Panc1 (cell line): Measurements from ENCODE around the gene HABP2. TPM values are rescaled to one million over a fixed set of nuclear protein-coding genes. Genes with fewer than 3 reads are reported as not detected.

Experiments used
- ATAC-seq: fragments of 200-7000 bp; cut with Tn5 transposase; 2 replicates; pipeline ENCODE4 v1.9.1; 2020; ENCODE audit warnings: mild to moderate bottlenecking, moderate library complexity
- BruUV-seq: library from RNA; stranded (reverse); fragments of 400-500 nt; replicated peaks from 2 replicates; lab custom pipeline; 2021; lab: Mats Ljungman, UMichigan
- CTCF ChIA-PET: fragments of 300-600 bp; sonication (Branson Sonifier 250); formaldehyde crosslinking; loops from one replicate; lab custom pipeline; 2022; ENCODE audit warnings: antibody characterized with exemption; lab: Charles Lee
- POLR2A ChIA-PET: fragments of 300-600 bp; sonication (Branson Sonifier 250); formaldehyde crosslinking; loops from one replicate; lab custom pipeline; 2022; ENCODE audit warnings: antibody characterized with exemption; lab: Charles Lee
- DNase-seq: peaks from one replicate; pipeline ENCODE4 v3.0.0-alpha.2; 2010; ENCODE audit warnings: low read depth, low spot score
- H3K27ac ChIP-seq: 2 replicates; pipeline ENCODE4 v1.5.1; 2011; ENCODE audit warnings: mild to moderate bottlenecking, low read length, inconsistent platforms
- H3K27me3 ChIP-seq: fragments of 200-500 bp; sonication (Bioruptor generic); 2 replicates; pipeline ENCODE4 v1.6.0; 2014; ENCODE audit warnings: low read length, inconsistent platforms; ENCODE audit not compliant: control insufficient read depth, insufficient read depth
- H3K36me3 ChIP-seq: fragments of 200-500 bp; sonication (Bioruptor generic); 2 replicates; pipeline ENCODE4 v1.5.1; 2014; ENCODE audit warnings: inconsistent platforms, mild to moderate bottlenecking, low read length, moderate library complexity; ENCODE audit not compliant: control insufficient read depth, insufficient read depth
- H3K4me1 ChIP-seq: 2 replicates; pipeline ENCODE4 v1.5.1; 2011; ENCODE audit warnings: inconsistent platforms, mild to moderate bottlenecking, low read length, moderate library complexity; ENCODE audit not compliant: control insufficient read depth, insufficient read depth
- H3K4me3 ChIP-seq, 2 experiments: 2 replicates each; pipeline ENCODE4 v1.5.1; 2011 to 2012; ENCODE audit warnings: low read depth in 2 of 2, low read length in 2 of 2, mild to moderate bottlenecking in 2 of 2, inconsistent platforms in 1 of 2, moderate library complexity in 1 of 2
- H3K9me3 ChIP-seq: fragments of 200-500 bp; sonication (Bioruptor generic); 2 replicates; pipeline ENCODE4 v1.5.1; 2014; ENCODE audit warnings: low read depth, mild to moderate bottlenecking, inconsistent platforms, low read length, moderate library complexity; ENCODE audit not compliant: control insufficient read depth, insufficient read depth
- CTCF ChIP-seq: fragments of 450-650 bp; IDR thresholded peaks from 2 replicates; pipeline ENCODE4 v1.5.1; 2017; ENCODE audit warnings: mild to moderate bottlenecking
- POLR2AphosphoS5 ChIP-seq: IDR thresholded peaks from 2 replicates; pipeline ENCODE4 v1.6.1; 2012; ENCODE audit warnings: mild to moderate bottlenecking, low read depth, low read length, moderate library complexity
- SIN3A ChIP-seq: IDR thresholded peaks from 2 replicates; pipeline ENCODE4 v1.6.1; 2012; ENCODE audit warnings: low read depth, mild to moderate bottlenecking, low read length, moderate library complexity, borderline replicate concordance; ENCODE audit not compliant: insufficient read depth
- TCF7L2 ChIP-seq: IDR thresholded peaks from 2 replicates; pipeline ENCODE4 v1.6.1; 2011; ENCODE audit warnings: mild to moderate bottlenecking, low read depth, low read length, inconsistent platforms
- in situ Hi-C: cut with HindIII; loops from 2 replicates; pipeline ENCODE4 v1.10.0; 2016; ENCODE audit warnings: low sequenced_read_pairs, low pct_unique_long_range_greater_than_20kb
- intact Hi-C: fragments of 100-400 bp; cut with micrococcal nuclease; formaldehyde crosslinking; loops from one replicate; pipeline ENCODE4 v1.10.0; 2022; ENCODE audit not compliant: unreplicated experiment
- total RNA-seq: library from RNA; stranded (reverse); gene quantifications from one replicate; pipeline ENCODE4 v1.2.1, GENCODE V29; 2021; ENCODE audit not compliant: unreplicated experiment
- TF ChIP-seq, protein P1 (sequence below), 2 experiments: IDR thresholded peaks; 2 replicates each; pipeline ENCODE4 v1.6.1; 2011 to 2012; ENCODE audit warnings: low read depth in 2 of 2, control low read depth in 1 of 2, low read length in 1 of 2, mild to moderate bottlenecking in 1 of 2, moderate library complexity in 1 of 2; ENCODE audit not compliant: insufficient read depth in 1 of 2

The HABP2 gene
- total RNA-seq, 1 experiment from 2014 or later, result 0.13 TPM

GRCh38 chr10:113524539-113525490 is 28.0 kb upstream of the HABP2 start:
- Histone ChIP-seq H3K9me3 (no peaks in the 10 kb centered on the region), H3K27me3 (peaks cover 19% of the 10 kb centered on the region), H3K27ac (no peak overlapping the region), H3K36me3 (no peaks in the 10 kb centered on the region), H3K4me1 (no peaks in the 10 kb centered on the region), H3K4me3 (no peak overlapping the region)
- TF ChIP-seq SIN3A (no peak), POLR2AphosphoS5 (no peak), CTCF (no peak), TCF7L2 (no peak)
- TF ChIP-seq, protein P1, sequence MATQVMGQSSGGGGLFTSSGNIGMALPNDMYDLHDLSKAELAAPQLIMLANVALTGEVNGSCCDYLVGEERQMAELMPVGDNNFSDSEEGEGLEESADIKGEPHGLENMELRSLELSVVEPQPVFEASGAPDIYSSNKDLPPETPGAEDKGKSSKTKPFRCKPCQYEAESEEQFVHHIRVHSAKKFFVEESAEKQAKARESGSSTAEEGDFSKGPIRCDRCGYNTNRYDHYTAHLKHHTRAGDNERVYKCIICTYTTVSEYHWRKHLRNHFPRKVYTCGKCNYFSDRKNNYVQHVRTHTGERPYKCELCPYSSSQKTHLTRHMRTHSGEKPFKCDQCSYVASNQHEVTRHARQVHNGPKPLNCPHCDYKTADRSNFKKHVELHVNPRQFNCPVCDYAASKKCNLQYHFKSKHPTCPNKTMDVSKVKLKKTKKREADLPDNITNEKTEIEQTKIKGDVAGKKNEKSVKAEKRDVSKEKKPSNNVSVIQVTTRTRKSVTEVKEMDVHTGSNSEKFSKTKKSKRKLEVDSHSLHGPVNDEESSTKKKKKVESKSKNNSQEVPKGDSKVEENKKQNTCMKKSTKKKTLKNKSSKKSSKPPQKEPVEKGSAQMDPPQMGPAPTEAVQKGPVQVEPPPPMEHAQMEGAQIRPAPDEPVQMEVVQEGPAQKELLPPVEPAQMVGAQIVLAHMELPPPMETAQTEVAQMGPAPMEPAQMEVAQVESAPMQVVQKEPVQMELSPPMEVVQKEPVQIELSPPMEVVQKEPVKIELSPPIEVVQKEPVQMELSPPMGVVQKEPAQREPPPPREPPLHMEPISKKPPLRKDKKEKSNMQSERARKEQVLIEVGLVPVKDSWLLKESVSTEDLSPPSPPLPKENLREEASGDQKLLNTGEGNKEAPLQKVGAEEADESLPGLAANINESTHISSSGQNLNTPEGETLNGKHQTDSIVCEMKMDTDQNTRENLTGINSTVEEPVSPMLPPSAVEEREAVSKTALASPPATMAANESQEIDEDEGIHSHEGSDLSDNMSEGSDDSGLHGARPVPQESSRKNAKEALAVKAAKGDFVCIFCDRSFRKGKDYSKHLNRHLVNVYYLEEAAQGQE (IDR thresholded peaks at IDR 0.05; ENCODE audit: insufficient read depth in 1 of 2, low read depth in 2 of 2, low read length in 1 of 2), result no peak
- no TSS peak for BruUV-seq
- DNase-seq (no peak), ATAC-seq (no peak)
- POLR2A ChIA-PET, result no interaction called here
- in situ Hi-C loops, result no loop called here
- CTCF ChIA-PET, result interaction anchor here (0.6 kb wide), 1 partner anchor 333 kb away, joined by 6 read pairs; no protein-coding TSS in a partner anchor
- intact Hi-C loops, result loop anchor here (5.0 kb wide), 1 partner anchor 138 kb away; no protein-coding TSS in a partner anchor

DNA sequence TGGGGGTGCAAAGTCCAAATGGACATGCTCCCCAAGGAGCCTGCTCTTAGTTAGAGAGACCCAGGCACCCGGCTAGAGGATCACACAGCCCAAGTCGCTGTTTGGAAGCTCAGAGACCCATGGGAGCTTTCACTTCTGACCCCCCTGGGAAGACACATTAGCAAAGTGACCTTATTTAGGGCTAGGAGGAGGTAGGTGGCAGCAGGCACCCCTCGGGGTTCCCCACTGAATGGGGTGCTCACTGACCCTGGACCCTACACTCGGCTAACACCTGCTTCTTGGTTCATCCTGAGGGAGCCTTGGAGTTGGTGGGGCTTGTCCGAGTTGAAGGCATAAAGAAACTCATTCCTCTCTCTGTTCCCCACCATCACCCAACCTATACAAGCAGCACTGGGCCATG is 27.1 kb upstream of the HABP2 start:
- POLR2A ChIA-PET, result no interaction called here
- DNase-seq (no peak), ATAC-seq (no peak)
- H3K4me3 ChIP-seq, result no peak overlapping the region
- H3K9me3 ChIP-seq, result no peaks in the 10 kb centered on the region
- intact Hi-C loops, result no loop called here
- H3K4me1 ChIP-seq, result no peaks in the 10 kb centered on the region
- CTCF ChIA-PET, result no interaction called here
- TF ChIP-seq, protein P1 (IDR thresholded peaks at IDR 0.05; ENCODE audit: insufficient read depth in 1 of 2, low read depth in 2 of 2, low read length in 1 of 2), result no peak
- TF ChIP-seq TCF7L2 (no peak), SIN3A (no peak), POLR2AphosphoS5 (no peak)
- BruUV-seq, result no TSS peak
- H3K36me3 ChIP-seq, result no peaks in the 10 kb centered on the region
- peaks cover 19% of the 10 kb centered on the region for H3K27me3 ChIP-seq
- in situ Hi-C loops, result no loop called here
- H3K27ac ChIP-seq, result no peak overlapping the region
